Measurements from ENCODE around the gene RPSA. TPM values are rescaled to one million over a fixed set of nuclear protein-coding genes. Genes with fewer than 3 reads are reported as not detected.

Gene RPSA
- total RNA-seq, 1 donor from 2014 or later = 716 TPM

DNA sequence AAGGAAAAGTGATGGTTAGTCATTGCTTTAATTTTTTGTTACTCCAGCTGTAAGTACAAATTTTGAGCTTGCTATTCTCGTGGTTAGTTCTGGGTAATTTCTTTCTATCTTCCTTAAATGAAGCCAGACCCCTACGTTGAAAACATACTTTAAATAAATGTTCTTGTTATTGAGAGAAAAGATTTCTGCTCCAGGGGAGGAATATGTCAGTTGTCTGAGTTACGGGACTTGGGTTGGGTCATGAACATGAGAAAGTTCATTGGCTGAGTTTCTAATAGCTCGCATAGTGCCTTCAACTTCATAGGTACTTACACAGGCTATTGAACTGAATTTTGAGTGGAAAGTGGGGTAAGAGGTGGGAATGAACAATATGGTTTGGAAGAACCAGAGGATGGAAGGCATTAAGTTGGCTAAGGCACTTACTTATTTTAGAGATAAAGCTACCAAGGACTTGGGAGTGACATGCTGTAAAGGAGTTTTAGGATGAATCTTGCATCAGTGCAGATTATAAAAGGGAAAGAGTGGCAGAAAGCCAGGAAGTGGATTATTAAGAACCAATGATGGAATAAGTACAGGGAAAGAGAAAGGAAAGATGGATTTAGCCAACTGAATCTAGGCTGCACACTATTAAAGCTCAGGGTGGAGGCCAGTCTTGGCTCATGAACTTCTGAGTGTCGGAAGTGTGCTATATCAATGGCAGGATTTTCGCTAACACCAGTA lies 1.4 kb downstream of the RPSA start:
- peak overlapping the region; percentile 92 for H3K4me3 Mint-ChIP-seq (ENCODE audit: unreplicated experiment)

DNA sequence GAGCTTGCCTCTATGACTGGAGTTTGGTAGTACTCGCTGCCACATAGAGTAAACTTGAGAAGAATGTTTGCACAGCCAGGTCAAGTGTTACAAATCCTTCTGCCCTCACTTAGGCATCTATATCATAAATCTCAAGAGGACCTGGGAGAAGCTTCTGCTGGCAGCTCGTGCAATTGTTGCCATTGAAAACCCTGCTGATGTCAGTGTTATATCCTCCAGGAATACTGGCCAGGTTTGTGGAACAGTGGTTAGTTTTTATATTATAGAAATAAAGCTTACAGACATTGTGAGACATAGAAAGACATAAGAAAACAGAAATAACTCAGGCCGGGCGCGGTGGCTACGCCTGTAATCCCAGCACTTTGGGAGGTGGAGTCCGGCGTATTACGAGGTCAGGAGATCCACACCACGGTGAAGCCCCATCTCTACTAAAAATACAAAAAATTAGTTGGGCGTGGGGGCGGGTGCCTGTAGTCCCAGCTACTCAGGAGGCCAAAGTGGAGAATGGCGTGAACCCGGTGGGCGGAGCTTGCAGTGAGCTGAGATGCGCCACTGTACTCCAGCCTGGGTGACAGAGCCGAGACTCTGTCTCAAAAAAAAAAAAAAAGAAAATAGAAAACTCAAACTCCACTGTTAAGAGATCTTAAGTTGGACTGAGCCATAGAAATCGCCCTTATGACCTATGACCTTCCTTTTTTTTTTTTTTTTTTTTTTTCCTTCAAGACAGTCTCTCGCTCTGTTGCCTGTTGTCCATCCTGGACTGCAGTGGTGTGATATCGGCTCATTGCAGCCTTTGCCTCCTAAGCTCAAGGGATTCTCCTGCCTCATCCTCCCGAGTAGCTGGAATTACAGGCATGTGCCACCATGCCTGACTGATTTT lies 2.2 kb downstream of the RPSA start:
- no peak overlapping the region for H3K4me3 Mint-ChIP-seq (ENCODE audit: unreplicated experiment)
- peaks cover 9% of the 10 kb centered on the region for H3K9me3 Mint-ChIP-seq (ENCODE audit: unreplicated experiment)
- TF ChIP-seq, protein P1, sequence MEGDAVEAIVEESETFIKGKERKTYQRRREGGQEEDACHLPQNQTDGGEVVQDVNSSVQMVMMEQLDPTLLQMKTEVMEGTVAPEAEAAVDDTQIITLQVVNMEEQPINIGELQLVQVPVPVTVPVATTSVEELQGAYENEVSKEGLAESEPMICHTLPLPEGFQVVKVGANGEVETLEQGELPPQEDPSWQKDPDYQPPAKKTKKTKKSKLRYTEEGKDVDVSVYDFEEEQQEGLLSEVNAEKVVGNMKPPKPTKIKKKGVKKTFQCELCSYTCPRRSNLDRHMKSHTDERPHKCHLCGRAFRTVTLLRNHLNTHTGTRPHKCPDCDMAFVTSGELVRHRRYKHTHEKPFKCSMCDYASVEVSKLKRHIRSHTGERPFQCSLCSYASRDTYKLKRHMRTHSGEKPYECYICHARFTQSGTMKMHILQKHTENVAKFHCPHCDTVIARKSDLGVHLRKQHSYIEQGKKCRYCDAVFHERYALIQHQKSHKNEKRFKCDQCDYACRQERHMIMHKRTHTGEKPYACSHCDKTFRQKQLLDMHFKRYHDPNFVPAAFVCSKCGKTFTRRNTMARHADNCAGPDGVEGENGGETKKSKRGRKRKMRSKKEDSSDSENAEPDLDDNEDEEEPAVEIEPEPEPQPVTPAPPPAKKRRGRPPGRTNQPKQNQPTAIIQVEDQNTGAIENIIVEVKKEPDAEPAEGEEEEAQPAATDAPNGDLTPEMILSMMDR (IDR thresholded peaks at IDR 0.05; ENCODE audit: partially characterized antibody, unreplicated experiment) = no peak
- H3K27me3 Mint-ChIP-seq (ENCODE audit: unreplicated experiment) = peaks cover 5% of the 10 kb centered on the region
- H3K36me3 Mint-ChIP-seq (ENCODE audit: unreplicated experiment) = no peaks in the 10 kb centered on the region
- DNase-seq = no peak
- no peak overlapping the region for H3K27ac Mint-ChIP-seq (ENCODE audit: unreplicated experiment)
- peaks cover 7% of the 10 kb centered on the region for H3K4me1 Mint-ChIP-seq (ENCODE audit: low read depth, unreplicated experiment)

More for the DNA sequence above, 1.4 kb downstream of the RPSA start:
- TF ChIP-seq, protein P1 (IDR thresholded peaks at IDR 0.05; ENCODE audit: partially characterized antibody, unreplicated experiment) = no peak
- H3K27me3 Mint-ChIP-seq (ENCODE audit: unreplicated experiment) = peaks cover 5% of the 10 kb centered on the region
- H3K27ac Mint-ChIP-seq (ENCODE audit: unreplicated experiment) = peak overlapping the region; percentile 26
- DNase-seq = no peak
- peaks cover 8% of the 10 kb centered on the region for H3K9me3 Mint-ChIP-seq (ENCODE audit: unreplicated experiment)
- peaks cover 7% of the 10 kb centered on the region for H3K4me1 Mint-ChIP-seq (ENCODE audit: low read depth, unreplicated experiment)
- no peaks in the 10 kb centered on the region for H3K36me3 Mint-ChIP-seq (ENCODE audit: unreplicated experiment)

DNA sequence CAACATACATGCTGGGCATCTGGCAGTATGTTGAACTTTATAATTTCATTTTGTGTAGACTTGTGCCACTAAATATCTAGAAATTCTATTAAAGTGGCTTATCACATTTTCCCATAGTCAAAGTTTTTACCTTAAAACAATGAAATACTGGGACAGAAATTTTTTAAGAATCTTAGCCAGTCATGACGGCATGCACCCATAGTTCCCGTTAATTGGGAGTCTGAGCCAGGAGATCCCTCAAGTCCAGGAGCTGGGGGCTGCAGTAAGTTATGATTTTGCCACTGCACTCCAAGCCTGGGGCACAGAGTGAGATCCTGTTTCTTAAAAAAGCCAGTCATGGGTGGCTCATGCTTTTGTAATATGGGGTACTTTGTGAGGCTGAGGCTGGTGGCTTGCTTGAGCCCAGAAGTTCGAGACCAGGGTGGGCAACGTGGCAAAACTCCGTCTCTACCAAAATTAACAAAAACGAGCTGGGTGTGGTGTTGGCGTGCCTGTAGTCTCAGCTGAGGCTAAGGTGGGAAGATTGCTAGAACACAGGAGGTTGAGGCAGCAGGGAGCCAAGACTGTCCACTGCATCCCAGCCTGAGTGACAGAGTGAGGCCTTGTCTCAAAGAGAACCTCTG lies 3.1 kb downstream of the RPSA start:
- TF ChIP-seq, protein P1 (IDR thresholded peaks at IDR 0.05; ENCODE audit: partially characterized antibody, unreplicated experiment) = no peak
- Mint-ChIP-seq H3K36me3 (ENCODE audit: unreplicated experiment) (no peaks in the 10 kb centered on the region), H3K27ac (ENCODE audit: unreplicated experiment) (no peak overlapping the region), H3K4me3 (ENCODE audit: unreplicated experiment) (no peak overlapping the region), H3K27me3 (ENCODE audit: unreplicated experiment) (peaks cover 5% of the 10 kb centered on the region), H3K4me1 (ENCODE audit: low read depth, unreplicated experiment) (peaks cover 7% of the 10 kb centered on the region), H3K9me3 (ENCODE audit: unreplicated experiment) (peaks cover 10% of the 10 kb centered on the region)
- DNase-seq = no peak

DNA sequence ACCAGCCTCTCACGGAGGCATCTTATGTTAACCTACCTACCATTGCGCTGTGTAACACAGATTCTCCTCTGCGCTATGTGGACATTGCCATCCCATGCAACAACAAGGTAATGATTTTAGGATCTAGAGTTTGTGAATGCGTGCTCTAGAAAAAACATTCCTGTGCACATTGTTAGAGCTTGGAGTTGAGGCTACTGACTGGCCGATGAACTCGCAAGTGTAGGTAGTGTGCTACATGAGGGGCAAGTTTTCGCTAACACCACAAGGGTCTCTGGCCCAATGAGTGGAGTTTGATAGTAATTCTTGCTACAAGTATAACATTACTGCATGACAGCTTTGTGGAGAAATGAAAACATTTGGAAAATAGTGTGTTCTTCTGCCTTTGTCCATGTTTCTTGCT lies 4.4 kb downstream of the RPSA start:
- Mint-ChIP-seq H3K27me3 (ENCODE audit: unreplicated experiment) (peaks cover 5% of the 10 kb centered on the region), H3K4me1 (ENCODE audit: low read depth, unreplicated experiment) (peaks cover 7% of the 10 kb centered on the region), H3K4me3 (ENCODE audit: unreplicated experiment) (no peak overlapping the region), H3K27ac (ENCODE audit: unreplicated experiment) (no peak overlapping the region), H3K36me3 (ENCODE audit: unreplicated experiment) (no peaks in the 10 kb centered on the region), H3K9me3 (ENCODE audit: unreplicated experiment) (peaks cover 11% of the 10 kb centered on the region)
- TF ChIP-seq, protein P1 (IDR thresholded peaks at IDR 0.05; ENCODE audit: partially characterized antibody, unreplicated experiment) = no peak
- no peak for DNase-seq
